HTERT RPE-1 (cell line): ENCODE measurements around the gene VWA5B2.

Experiments used
- in situ Hi-C: fragments of 300-500 bp; cut with MboI; formaldehyde crosslinking; loops from 4 replicates; pipeline ENCODE4 v1.14.3; 2020; ENCODE audit warnings: low sequenced_read_pairs

VWA5B2 gene

DNA sequence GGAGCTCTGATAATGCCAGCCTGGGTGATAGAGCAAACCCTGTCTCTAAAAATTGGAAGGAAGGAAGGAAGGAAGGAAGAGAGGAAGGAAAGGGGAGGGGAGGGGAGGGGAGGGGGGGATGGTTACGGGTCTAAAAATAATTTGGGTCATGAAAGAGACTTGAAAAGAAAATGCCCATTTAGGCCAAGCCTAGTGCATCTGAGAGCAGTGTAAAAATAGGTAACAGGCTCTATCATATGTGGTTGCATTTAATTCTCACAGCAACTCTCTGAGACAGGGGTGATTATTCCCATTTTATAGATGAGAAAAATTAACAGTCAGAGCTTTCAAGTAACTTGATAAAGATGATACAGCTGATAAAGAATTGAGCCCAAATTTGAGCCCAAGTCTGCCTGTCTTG, 42.9 kb downstream of the VWA5B2 start:
- in situ Hi-C loops: no loop called here

GRCh38 chr3:184275381-184275701, 46.0 kb downstream of the VWA5B2 start:
- in situ Hi-C loops: no loop called here

- in situ Hi-C loops: no loop called here
These were observed 46.9 kb downstream of the VWA5B2 start, which contains the start of gene ECE2 for GRCh38 chr3:184275961-184276910. ECE2 (plus strand) TSS chr3:184276022; CDS start chr3:184276154, 132 bp downstream.

DNA sequence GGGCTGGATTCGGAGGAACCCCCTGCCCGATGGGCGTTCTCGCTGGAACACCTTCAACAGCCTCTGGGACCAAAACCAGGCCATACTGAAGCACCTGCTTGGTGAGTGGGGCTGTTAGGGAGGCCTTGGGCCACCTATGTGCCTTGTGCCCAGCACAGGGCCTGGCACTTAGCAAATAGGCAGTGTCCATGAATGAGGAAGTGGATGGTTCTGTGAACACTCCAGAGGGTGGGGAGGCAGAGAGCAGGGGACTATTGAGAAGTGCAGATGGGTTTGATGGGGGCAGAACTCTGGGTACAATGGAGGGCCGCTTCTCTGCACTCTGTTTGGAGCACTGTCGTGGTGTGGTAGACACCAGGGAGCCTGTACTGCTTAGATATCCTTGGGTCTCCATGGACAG, 48.0 kb downstream of the VWA5B2 start:
- in situ Hi-C loops: no loop called here

DNA sequence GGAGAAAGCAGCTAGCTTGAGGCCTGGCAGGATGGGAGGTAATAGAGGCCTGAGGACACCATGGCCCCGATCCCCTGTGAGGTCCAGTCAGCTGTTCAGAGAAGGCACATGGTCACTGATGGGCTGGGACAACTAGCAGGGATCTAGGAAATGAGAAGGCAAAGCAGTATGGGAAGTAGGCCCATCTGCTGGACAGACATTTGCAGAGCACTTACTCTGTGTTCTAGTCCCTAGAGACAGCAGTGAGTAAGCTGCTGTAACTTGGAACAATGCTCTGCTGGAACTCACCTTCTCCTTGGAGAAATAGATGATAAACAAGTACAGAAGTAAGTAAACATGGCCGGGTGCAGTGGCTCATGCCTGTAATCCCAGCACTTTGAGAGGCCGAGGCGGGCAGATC, 53.6 kb downstream of the VWA5B2 start:
- in situ Hi-C loops: no loop called here

GRCh38 chr3:184283681-184284080, 54.3 kb downstream of the VWA5B2 start:
- in situ Hi-C loops: no loop called here

GRCh38 chr3:184284696-184285095, 55.3 kb downstream of the VWA5B2 start:
- in situ Hi-C loops: no loop called here

DNA sequence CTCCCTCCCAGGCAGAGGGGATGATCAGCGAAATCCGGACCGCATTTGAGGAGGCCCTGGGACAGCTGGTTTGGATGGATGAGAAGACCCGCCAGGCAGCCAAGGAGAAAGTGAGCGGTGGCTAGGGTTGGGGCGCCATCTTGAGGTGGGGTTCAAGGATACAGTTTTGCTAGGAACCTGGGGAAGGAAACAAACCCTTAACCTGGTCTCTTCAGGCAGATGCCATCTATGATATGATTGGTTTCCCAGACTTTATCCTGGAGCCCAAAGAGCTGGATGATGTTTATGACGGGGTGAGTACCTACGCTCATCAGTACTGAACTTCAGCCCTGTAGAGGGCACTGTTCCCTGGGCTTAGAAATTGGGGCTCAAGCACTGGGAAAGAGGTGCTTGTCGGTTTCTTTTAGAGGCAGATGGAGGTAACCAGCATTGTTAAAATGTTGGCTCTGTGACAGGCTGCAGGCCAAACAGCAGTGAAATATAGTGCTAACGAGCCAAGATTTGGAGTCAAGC, 60.1 kb downstream of the VWA5B2 start:
- in situ Hi-C loops: no loop called here

DNA sequence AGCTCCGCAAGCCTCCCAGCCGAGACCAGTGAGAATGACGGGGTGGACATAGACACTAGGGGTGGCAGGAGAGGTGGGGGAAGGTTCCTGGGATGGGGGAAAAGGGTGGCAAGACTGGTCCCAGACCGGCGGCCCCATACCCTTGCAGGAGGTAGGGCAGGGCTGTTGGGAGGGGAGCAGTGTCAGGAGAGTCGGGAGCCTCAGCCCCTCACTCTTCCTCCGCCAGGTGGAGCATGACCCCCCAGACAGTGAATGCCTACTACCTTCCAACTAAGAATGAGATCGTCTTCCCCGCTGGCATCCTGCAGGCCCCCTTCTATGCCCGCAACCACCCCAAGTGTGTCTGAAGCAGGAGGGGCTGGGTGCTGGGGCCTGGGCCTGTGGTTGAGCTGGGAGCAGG, 60.9 kb downstream of the VWA5B2 start:
- in situ Hi-C loops: no loop called here

DNA sequence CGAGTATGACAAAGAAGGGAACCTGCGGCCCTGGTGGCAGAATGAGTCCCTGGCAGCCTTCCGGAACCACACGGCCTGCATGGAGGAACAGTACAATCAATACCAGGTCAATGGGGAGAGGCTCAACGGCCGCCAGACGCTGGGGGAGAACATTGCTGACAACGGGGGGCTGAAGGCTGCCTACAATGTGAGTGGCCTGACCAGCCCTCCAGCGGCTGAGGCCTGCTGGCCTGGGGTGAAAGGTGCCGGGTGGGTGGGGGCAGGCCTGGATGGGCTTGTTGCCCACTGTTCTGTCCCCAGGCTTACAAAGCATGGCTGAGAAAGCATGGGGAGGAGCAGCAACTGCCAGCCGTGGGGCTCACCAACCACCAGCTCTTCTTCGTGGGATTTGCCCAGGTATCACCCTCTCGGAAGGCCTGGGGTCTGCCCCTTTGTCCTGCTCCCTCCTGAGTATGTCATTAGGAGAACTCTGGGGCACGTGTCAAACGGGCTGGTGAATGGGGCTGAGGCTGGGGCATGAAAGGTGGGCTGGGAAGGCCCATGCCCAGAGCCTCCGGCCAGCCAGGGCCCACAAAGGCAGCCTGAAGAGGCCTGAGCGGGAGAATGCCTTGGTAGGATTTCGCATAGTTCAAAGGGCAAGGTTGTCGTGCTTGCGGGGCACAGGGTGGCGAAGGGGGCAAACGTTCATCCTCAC, 61.8 kb downstream of the VWA5B2 start:
- in situ Hi-C loops: no loop called here
